ENCODE results near the gene POPDC3. TPM values are rescaled to one million over a fixed set of nuclear protein-coding genes. Genes with fewer than 3 reads are reported as not detected.

POPDC3 gene
- total and polyA plus RNA-seq, 2 donors (not counting 1 experiment from before 2014, with no cell fraction given): not detected

- no peaks in the 10 kb centered on the region for H3K4me1 Mint-ChIP-seq
- H3K9ac ChIP-seq (ENCODE audit: low read length): no peak overlapping the region
- no peaks in the 10 kb centered on the region for H4K20me1 ChIP-seq (ENCODE audit: control insufficient read depth, insufficient read depth, low read length, poor library complexity, severe bottlenecking)
- ATAC-seq (ENCODE audit: low read depth) (no peak), DNase-seq (no peak)
- intact Hi-C loops (cut with micrococcal nuclease): no loop called here
- no peak overlapping the region for H3K27ac Mint-ChIP-seq
- no peaks in the 10 kb centered on the region for H3K36me3 ChIP-seq (replicated peaks in 1 of 2; ENCODE audit: control extremely low read depth in 1 of 2, control insufficient read depth in 1 of 2, extremely low read depth in 1 of 2, insufficient read depth in 2 of 2, low read length in 1 of 2)
- H3K79me2 ChIP-seq (ENCODE audit: control insufficient read depth, insufficient read depth, low read length): no peaks in the 10 kb centered on the region
- no peak for TF ChIP-seq CTCF (IDR thresholded peaks at IDR 0.05)
- no peak for TF ChIP-seq EZH2 (IDR thresholded peaks at IDR 0.05; ENCODE audit: borderline replicate concordance, insufficient read depth, low read depth, low read length, poor library complexity, severe bottlenecking)
- no peaks in the 10 kb centered on the region for H3K9me3 ChIP-seq (ENCODE audit: control extremely low read depth in 1 of 3, control insufficient read depth in 2 of 3, insufficient read depth in 1 of 3, low read length in 2 of 3)
- CTCF ChIA-PET: no interaction called here
- H3K27ac ChIP-seq (ENCODE audit: low read length in 2 of 2): no peak overlapping the region
- no peak overlapping the region for H3K4me3 ChIP-seq (ENCODE audit: control extremely low read depth in 1 of 5, extremely low read depth in 1 of 5, insufficient read depth in 1 of 5, low read depth in 2 of 5, low read length in 4 of 5)
- POLR2A ChIA-PET: no interaction called here
- peaks cover 3% of the 10 kb centered on the region for H3K9me3 Mint-ChIP-seq (ENCODE audit: insufficient read depth)
- H3K4me1 ChIP-seq (ENCODE audit: control insufficient read depth in 2 of 2, insufficient read depth in 2 of 2, low read length in 2 of 2): no peaks in the 10 kb centered on the region
- no CpG with 5 or more reads among the region's 3 CpGs for WGBS (ENCODE audit: insufficient coverage)
- H3K4me2 ChIP-seq (replicated peaks; ENCODE audit: low read depth, low read length, poor library complexity, severe bottlenecking): no peak overlapping the region
- H3K4me3 Mint-ChIP-seq: no peak overlapping the region
- peaks cover 16% of the 10 kb centered on the region for H3K27me3 Mint-ChIP-seq
- no peak overlapping the region for H2AFZ ChIP-seq (ENCODE audit: insufficient read depth, low read depth, low read length, poor library complexity, severe bottlenecking)
- H3K27me3 ChIP-seq (replicated peaks in 1 of 4; ENCODE audit: control extremely low read depth in 1 of 4, control insufficient read depth in 3 of 4, insufficient read depth in 4 of 4, low read length in 3 of 4): no peaks in the 10 kb centered on the region
These were observed 47.5 kb upstream of the POPDC3 start for GRCh38 chr6:105227295-105227767.

- Histone ChIP-seq H3K79me2 (ENCODE audit: control insufficient read depth, insufficient read depth, low read length) (no peaks in the 10 kb centered on the region), H3K9me3 (ENCODE audit: control extremely low read depth in 1 of 3, control insufficient read depth in 2 of 3, insufficient read depth in 1 of 3, low read length in 2 of 3) (no peaks in the 10 kb centered on the region), H3K27ac (ENCODE audit: low read length in 2 of 2) (no peak overlapping the region), H3K36me3 (replicated peaks in 1 of 2; ENCODE audit: control extremely low read depth in 1 of 2, control insufficient read depth in 1 of 2, extremely low read depth in 1 of 2, insufficient read depth in 2 of 2, low read length in 1 of 2) (no peaks in the 10 kb centered on the region), H4K20me1 (ENCODE audit: control insufficient read depth, insufficient read depth, low read length, poor library complexity, severe bottlenecking) (no peaks in the 10 kb centered on the region), H2AFZ (ENCODE audit: insufficient read depth, low read depth, low read length, poor library complexity, severe bottlenecking) (no peak overlapping the region), H3K4me3 (ENCODE audit: control extremely low read depth in 1 of 5, extremely low read depth in 1 of 5, insufficient read depth in 1 of 5, low read depth in 2 of 5, low read length in 4 of 5) (no peak overlapping the region), H3K4me2 (replicated peaks; ENCODE audit: low read depth, low read length, poor library complexity, severe bottlenecking) (no peak overlapping the region), H3K9ac (ENCODE audit: low read length) (no peak overlapping the region), H3K27me3 (replicated peaks in 1 of 4; ENCODE audit: control extremely low read depth in 1 of 4, control insufficient read depth in 3 of 4, insufficient read depth in 4 of 4, low read length in 3 of 4) (no peaks in the 10 kb centered on the region), H3K4me1 (ENCODE audit: control insufficient read depth in 2 of 2, insufficient read depth in 2 of 2, low read length in 2 of 2) (no peaks in the 10 kb centered on the region)
- no peak for TF ChIP-seq EZH2 (IDR thresholded peaks at IDR 0.05; ENCODE audit: borderline replicate concordance, insufficient read depth, low read depth, low read length, poor library complexity, severe bottlenecking)
- intact Hi-C loops (cut with micrococcal nuclease): no loop called here
- Mint-ChIP-seq H3K9me3 (ENCODE audit: insufficient read depth) (peaks cover 2% of the 10 kb centered on the region), H3K27me3 (peaks cover 13% of the 10 kb centered on the region), H3K4me3 (no peak overlapping the region), H3K27ac (no peak overlapping the region), H3K4me1 (no peaks in the 10 kb centered on the region)
- no peak for DNase-seq
- POLR2A ChIA-PET: no interaction called here
- WGBS (ENCODE audit: insufficient coverage): 100% methylated on average over 2 of the region's 7 CpGs
- ATAC-seq (ENCODE audit: low read depth): no peak
- CTCF ChIA-PET: no interaction called here
These were observed 46.9 kb upstream of the POPDC3 start for GRCh38 chr6:105226598-105227294.
